Measurements from ENCODE around the gene TNK1.

TNK1 gene

GRCh38 chr17:7413346-7413985 is 32.6 kb downstream of the TNK1 start:
- no peak for DNase-seq

GRCh38 chr17:7414837-7415236 is 33.9 kb downstream of the TNK1 start:
- DNase-seq = no peak

GRCh38 chr17:7415784-7416183 is 34.9 kb downstream of the TNK1 start:
- DNase-seq = no peak

- DNase-seq = no peak
Observed at GRCh38 chr17:7416323-7416722, 35.4 kb downstream of the TNK1 start.

- no peak for DNase-seq
Observed at GRCh38 chr17:7417056-7417655, 36.3 kb downstream of the TNK1 start.

GRCh38 chr17:7418472-7419152 is 37.7 kb downstream of the TNK1 start:
- DNase-seq = no peak

- no peak for DNase-seq
Observed at GRCh38 chr17:7419819-7420610, 39.1 kb downstream of the TNK1 start, which contains the start of gene SPEM1. Gene SPEM1, plus strand, starts transcription at chr17:7420324. Its CDS starts 61 bp downstream, at chr17:7420385.

- no peak for DNase-seq
Observed at GRCh38 chr17:7421186-7421585, 40.3 kb downstream of the TNK1 start.

- DNase-seq = no peak
Observed at GRCh38 chr17:7423679-7424078, 42.8 kb downstream of the TNK1 start.

GRCh38 chr17:7425316-7425715 is 44.4 kb downstream of the TNK1 start, which contains the start of gene SPEM2:
Gene SPEM2, plus strand, starts transcription at chr17:7425616. Its CDS starts 73 bp downstream, at chr17:7425689.
- no peak for DNase-seq

GRCh38 chr17:7425756-7426155 is 44.9 kb downstream of the TNK1 start:
- DNase-seq = no peak

GRCh38 chr17:7426203-7426863 is 45.4 kb downstream of the TNK1 start:
- DNase-seq = no peak

GRCh38 chr17:7426896-7427489 is 46.1 kb downstream of the TNK1 start:
- DNase-seq = no peak

GRCh38 chr17:7427549-7427948 is 46.7 kb downstream of the TNK1 start:
- DNase-seq = no peak

GRCh38 chr17:7428557-7428956 is 47.7 kb downstream of the TNK1 start, which contains the start of gene SPEM3:
Gene SPEM3, plus strand, starts transcription at chr17:7428857. Its CDS starts 46 bp downstream, at chr17:7428903.
- DNase-seq = no peak

- DNase-seq = no peak
Observed at GRCh38 chr17:7429722-7430121, 48.8 kb downstream of the TNK1 start.

- DNase-seq = no peak
Observed at GRCh38 chr17:7431231-7431630, 50.3 kb downstream of the TNK1 start.

GRCh38 chr17:7432296-7432695 is 51.4 kb downstream of the TNK1 start:
- DNase-seq = no peak

- DNase-seq = peak; percentile 67
Observed at GRCh38 chr17:7435676-7436555, 55.0 kb downstream of the TNK1 start.

GRCh38 chr17:7436556-7437368 is 55.9 kb downstream of the TNK1 start:
- peak; percentile 92 for DNase-seq

Data from activated CD4-positive, alpha-beta T cell treated with anti-CD3 and anti-CD28 coated beads, Interleukin-10, Interleukin-2, amounts not matched to agents 100 ng/mL and 50 ng/mL, durations not matched to agents 16 hours and 8 hours (primary cell).